HG02759 (cell line): ENCODE measurements around the gene PTRHD1.

Experiments
- ATAC-seq: cut with Tn5 transposase; IDR thresholded peaks from one replicate; pipeline ENCODE4 v1.9.1; 2021; ENCODE audit warnings: mild to moderate bottlenecking, moderate library complexity; ENCODE audit not compliant: unreplicated experiment

Gene PTRHD1

DNA sequence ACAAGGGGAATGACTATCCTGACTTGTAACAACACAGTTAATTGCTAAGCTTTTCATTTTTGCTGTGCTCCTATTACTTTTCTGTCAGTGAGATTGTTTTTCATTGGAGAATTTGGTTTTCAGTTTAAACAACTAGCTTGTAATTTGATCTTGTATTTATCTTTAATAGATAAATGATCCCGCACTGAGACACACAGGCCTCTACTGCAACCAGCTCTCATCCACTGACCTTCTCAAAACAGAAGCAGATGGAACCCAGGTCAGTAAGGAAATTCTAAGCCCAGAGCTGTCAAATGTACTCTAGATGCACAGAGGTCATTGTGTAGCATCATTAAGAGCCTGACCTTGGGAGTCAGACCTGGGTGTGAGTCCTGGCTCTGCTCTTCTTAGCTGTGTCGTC is 30.7 kb downstream of the PTRHD1 start:
- no peak for ATAC-seq

DNA sequence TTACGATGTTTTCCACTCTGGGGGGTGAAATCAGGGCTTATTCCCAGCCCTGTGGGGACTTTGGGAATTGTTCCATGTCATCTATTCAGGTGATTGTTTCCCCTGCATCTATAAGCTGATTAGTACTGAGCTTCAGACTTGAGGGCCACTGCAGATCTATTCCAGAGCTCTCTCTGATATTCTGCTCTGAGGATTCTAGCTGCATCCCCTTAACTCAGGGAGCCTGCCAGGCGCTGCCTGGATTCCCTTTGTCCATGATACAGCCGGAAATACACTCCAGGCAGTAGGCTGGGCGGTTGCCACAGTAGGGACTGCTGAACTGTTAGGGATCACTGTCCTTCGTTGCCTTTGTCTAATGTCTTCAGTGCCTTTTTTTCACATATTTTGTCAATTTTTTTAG is 31.3 kb downstream of the PTRHD1 start:
- ATAC-seq: no peak

DNA sequence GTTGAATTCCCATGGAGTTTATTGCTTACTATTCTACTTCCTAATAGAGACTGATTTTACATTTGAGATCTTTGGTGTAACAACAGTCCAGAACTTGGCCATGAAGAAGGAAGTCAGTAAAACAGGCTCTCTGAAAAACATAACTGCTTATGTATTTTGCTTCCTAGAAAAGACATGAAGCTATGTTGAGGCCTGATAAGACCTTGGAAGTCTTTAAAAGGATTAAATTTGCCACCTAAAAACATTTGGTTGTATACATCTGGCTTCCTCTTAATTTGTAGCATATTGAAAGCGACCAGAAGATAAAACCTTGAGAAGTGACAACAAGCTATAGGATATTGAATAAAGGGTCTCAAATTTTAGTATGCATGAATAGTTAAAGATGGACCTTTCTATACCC is 36.4 kb downstream of the PTRHD1 start:
- no peak for ATAC-seq

GRCh38 chr2:24754985-24755705 is 38.0 kb downstream of the PTRHD1 start:
- ATAC-seq: no peak

DNA sequence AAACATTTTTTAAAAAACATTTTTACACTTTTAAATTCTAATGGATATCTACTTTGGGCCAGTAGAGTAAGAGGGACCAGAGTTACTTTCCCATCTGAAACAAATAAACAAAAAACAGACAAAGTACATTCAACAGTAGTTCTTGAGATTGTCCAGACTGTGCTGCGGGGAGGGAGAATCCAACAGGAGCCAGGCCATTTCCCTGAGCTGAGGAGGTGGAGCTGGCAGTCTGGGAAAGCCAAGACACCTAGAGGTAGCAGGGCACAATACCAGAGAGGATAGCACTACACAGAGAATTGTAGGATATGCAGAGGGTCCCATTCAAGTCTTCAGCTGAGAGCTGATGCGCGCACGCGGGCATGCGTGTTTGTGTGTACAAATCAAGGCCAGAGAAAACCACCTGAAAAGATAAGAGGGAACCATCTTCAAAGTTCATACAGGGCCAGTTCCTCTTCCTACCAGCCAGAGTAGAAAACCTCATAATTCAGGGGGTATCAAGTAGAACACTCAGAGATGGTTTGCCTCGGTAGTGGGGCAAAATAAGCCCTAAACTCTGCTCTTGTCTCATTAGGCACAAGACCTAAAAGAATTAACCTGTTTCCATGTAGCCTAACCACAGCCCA is 44.0 kb downstream of the PTRHD1 start:
- no peak for ATAC-seq

DNA sequence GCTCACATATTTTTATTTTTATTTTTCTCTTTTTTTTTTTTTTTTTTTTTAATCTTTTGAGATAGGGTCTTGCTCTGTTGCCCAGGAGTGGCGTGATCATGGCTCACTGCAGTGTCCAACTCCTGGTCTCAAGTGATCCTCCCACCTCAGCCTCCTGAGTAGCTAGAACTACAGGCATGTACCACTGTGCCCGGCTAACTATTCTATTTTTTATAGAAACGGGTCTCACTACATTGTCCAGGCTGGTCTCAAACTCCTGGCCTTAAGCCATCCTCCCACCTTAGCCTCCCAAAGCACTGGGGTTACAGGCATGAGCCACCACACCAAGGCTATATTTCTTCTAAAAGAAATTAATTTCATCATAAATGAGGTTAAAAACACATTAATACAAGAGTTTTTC is 45.9 kb downstream of the PTRHD1 start:
- no peak for ATAC-seq

- ATAC-seq: no peak
These were observed 47.4 kb downstream of the PTRHD1 start for GRCh38 chr2:24745825-24746224.

- no peak for ATAC-seq
These were observed 48.8 kb downstream of the PTRHD1 start for GRCh38 chr2:24744356-24744755.

GRCh38 chr2:24743924-24744323 is 49.3 kb downstream of the PTRHD1 start:
- ATAC-seq: no peak

- no peak for ATAC-seq
These were observed 50.5 kb downstream of the PTRHD1 start for GRCh38 chr2:24742730-24743129.

DNA sequence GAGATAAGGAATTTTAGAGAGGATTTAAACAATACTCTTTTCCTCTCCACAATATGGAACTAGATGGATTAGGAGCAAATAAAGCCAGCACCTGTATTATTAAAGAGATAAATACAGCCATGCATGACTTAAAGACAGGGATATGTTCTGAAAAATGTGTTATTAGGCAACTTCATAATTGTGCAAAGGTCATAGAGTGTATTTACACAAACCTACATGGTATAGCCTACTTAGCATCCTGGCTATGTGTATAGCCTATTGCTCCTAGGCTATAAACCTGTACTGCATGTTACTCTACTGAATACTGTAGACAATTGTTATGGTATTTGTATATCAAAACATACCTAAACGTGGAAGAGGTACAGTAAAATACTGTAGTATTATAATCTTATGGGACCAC is 53.0 kb downstream of the PTRHD1 start:
- ATAC-seq: no peak
